Prostate gland (tissue), 2 donors: ENCODE data around the gene FCHSD2. TPM values are rescaled to one million over a fixed set of nuclear protein-coding genes. Genes with fewer than 3 reads are reported as not detected.

ENCODE experiments used
- DNase-seq: peaks from one replicate; pipeline ENCODE4 v3.0.0-alpha.2; 2019; ENCODE audit warnings: low spot score
- H3K27ac ChIP-seq, 2 donors: fragments of 200-600 bp; sonication (generic); 2 replicates each; pipeline ENCODE4 v1.5.1; 2017 to 2019
- H3K27me3 ChIP-seq: fragments of 200-600 bp; sonication (generic); replicated peaks from 2 replicates; pipeline ENCODE4 v1.5.1; 2019; ENCODE audit not compliant: insufficient read depth
- H3K36me3 ChIP-seq, 2 donors: fragments of 200-600 bp; sonication (generic); 1 replicate in 1 of 2; 2 replicates in 1 of 2; pipeline versions ENCODE4 v1.5.1 to v1.8.1; 2017 to 2019
- H3K4me1 ChIP-seq: fragments of 200-600 bp; sonication (generic); replicated peaks from 2 replicates; pipeline ENCODE4 v1.5.1; 2019
- H3K4me3 ChIP-seq, 2 donors: fragments of 200-600 bp; sonication (generic); 2 replicates each; pipeline ENCODE4 v1.5.1; 2017 to 2019
- H3K9me3 ChIP-seq: fragments of 200-600 bp; sonication (generic); 2 replicates; pipeline ENCODE4 v1.5.1; 2017
- CTCF ChIP-seq, 4 experiments: fragments of 200-600 bp in 2 of 4; fragments of 450-650 bp in 2 of 4; sonication (generic) in 2 of 4; IDR thresholded peaks; 1 replicate in 3 of 4; 2 replicates in 1 of 4; pipeline ENCODE4 v1.5.1; 2016 to 2019; ENCODE audit warnings: antibody characterized with exemption in 4 of 4, mild to moderate bottlenecking in 2 of 4, moderate library complexity in 2 of 4
- POLR2A ChIP-seq: fragments of 450-650 bp; IDR thresholded peaks from one replicate; pipeline ENCODE4 v1.6.1; 2016; ENCODE audit warnings: antibody characterized with exemption, mild to moderate bottlenecking
- POLR2AphosphoS5 ChIP-seq: sonication (generic); formaldehyde crosslinking; IDR thresholded peaks from one replicate; pipeline ENCODE4 v1.6.1; 2017; ENCODE audit warnings: antibody characterized with exemption
- WGBS: methylation state at CpG from one replicate; pipeline ENCODE4 v1.1.5; 2018; 5-methylcytosine and 5-hydroxymethylcytosine counted together
- intact Hi-C: fragments of 100-400 bp; cut with DNase I; formaldehyde crosslinking; loops from one replicate; pipeline ENCODE4 v1.14.2; 2022
- total RNA-seq, 2 donors: library from RNA; depleted of rRNA; stranded (reverse); fragments of >200 nt; gene quantifications; one replicate each; pipeline ENCODE4 v1.1.0, GENCODE V29; 2016

Gene FCHSD2
- total RNA-seq, 2 donors from 2014 or later: 9.9 to 45.3 TPM

GRCh38 chr11:73185680-73186293 is 43.7 kb upstream of the FCHSD2 start:
- no peak overlapping the region for H3K4me3 ChIP-seq
- WGBS: 53% methylated on average over 12 of the region's 13 CpGs
- intact Hi-C loops: loop anchor here (5.0 kb wide), 2 partner anchors 57 to 102 kb away; no protein-coding TSS in a partner anchor

GRCh38 chr11:73184953-73185671 is 43.0 kb upstream of the FCHSD2 start:
- Histone ChIP-seq H3K27me3 (no peaks in the 10 kb centered on the region), H3K36me3 (no peaks in the 10 kb centered on the region), H3K4me3 (no peak overlapping the region), H3K27ac (no peak overlapping the region), H3K4me1 (no peaks in the 10 kb centered on the region), H3K9me3 (no peaks in the 10 kb centered on the region)
- TF ChIP-seq POLR2AphosphoS5 (peak; percentile 10), CTCF (IDR thresholded peaks at IDR 0.05) (peak; percentile 57 to 93 (median 80)), POLR2A (no peak)
- peak; percentile 68 for DNase-seq
- intact Hi-C loops: loop anchor here (5.0 kb wide), 2 partner anchors 57 to 102 kb away; no protein-coding TSS in a partner anchor
- 40% methylated on average over 18 of the region's 18 CpGs for WGBS

More at GRCh38 chr11:73185680-73186293, 43.7 kb upstream of the FCHSD2 start:
- no peaks in the 10 kb centered on the region for H3K36me3 ChIP-seq
- peak overlapping the region in 1 of 2 donors; percentile 7 for H3K27ac ChIP-seq
- no peaks in the 10 kb centered on the region for H3K9me3 ChIP-seq
- H3K27me3 ChIP-seq: no peaks in the 10 kb centered on the region
- no peak for TF ChIP-seq POLR2AphosphoS5
- no peak for TF ChIP-seq CTCF (IDR thresholded peaks at IDR 0.05)
- no peak for TF ChIP-seq POLR2A
- no peaks in the 10 kb centered on the region for H3K4me1 ChIP-seq
- no peak for DNase-seq

GRCh38 chr11:73182824-73183321 is 40.8 kb upstream of the FCHSD2 start:
- TF ChIP-seq POLR2A (no peak), POLR2AphosphoS5 (no peak), CTCF (IDR thresholded peaks at IDR 0.05) (no peak)
- Histone ChIP-seq H3K9me3 (no peaks in the 10 kb centered on the region), H3K27ac (no peak overlapping the region), H3K27me3 (no peaks in the 10 kb centered on the region), H3K4me3 (no peak overlapping the region), H3K4me1 (no peaks in the 10 kb centered on the region), H3K36me3 (no peaks in the 10 kb centered on the region)
- intact Hi-C loops: no loop called here
- no peak for DNase-seq
- 44% methylated on average over 3 of the region's 3 CpGs for WGBS

- no peaks in the 10 kb centered on the region for H3K27me3 ChIP-seq
- H3K36me3 ChIP-seq: no peaks in the 10 kb centered on the region
- H3K9me3 ChIP-seq: no peaks in the 10 kb centered on the region
- 90% methylated on average over 4 of the region's 4 CpGs for WGBS
- no peaks in the 10 kb centered on the region for H3K4me1 ChIP-seq
- no peak overlapping the region for H3K27ac ChIP-seq
- intact Hi-C loops: loop anchor here (1.0 to 5.0 kb wide), 2 partner anchors 256 to 347 kb away; no protein-coding TSS in a partner anchor
- DNase-seq: no peak
- no peak for TF ChIP-seq CTCF (IDR thresholded peaks at IDR 0.05)
- no peak for TF ChIP-seq POLR2AphosphoS5
- no peak for TF ChIP-seq POLR2A
- no peak overlapping the region for H3K4me3 ChIP-seq
These were observed 36.6 kb upstream of the FCHSD2 start for GRCh38 chr11:73178681-73179080.
